ENCODE results near the gene OAF.

OAF gene

DNA sequence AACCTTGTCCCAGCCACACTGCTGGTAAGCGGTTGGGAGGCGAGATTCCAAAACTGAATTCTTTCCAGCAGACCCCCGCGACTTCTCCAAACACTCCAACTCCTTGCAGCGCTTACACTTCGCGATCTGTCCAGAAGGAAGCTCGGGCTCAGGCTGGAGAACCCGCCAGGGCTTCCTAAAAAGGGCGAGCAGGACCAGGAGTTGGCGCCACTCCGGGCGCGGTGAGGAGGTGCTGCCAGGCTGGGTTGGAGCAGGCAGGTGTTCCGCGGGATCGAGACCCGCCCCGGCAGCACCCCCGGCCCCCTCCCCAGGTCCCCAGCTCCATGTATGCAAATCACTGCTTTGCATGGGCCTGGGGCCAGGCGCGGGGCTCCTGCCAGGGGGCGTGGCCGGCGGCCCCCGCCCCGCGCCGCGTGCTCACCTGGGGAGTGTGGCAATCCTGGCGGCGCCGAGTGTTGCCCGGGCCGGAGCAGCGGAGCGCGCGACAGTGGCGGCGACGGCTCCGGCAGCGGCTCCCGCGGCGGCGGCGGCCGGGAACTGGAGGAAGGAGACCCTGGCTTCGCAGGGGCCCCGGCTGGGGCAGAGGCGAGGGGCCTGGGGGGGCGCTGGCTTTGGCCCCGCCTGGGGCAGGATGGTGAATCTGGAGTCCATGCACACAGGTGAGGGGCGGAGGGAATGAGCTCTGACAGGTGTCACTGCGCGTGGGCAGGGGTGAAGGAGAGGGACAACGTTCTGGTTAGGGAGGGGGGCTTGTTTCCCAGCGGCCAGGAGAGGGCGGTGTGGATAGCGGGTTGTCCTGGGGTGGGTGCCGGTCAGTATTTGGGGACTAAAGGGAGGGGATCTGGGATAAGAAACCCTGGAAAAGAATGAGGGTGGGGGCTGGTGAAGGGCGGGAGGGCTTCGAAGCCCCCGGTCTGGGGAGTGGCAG is 29.1 kb downstream of the OAF start, which contains the start of gene POU2F3:
POU2F3 (plus strand) TSS at position 428 of the 928 bp plus-strand sequence; CDS start at position 632, 204 bp downstream.
- TF ChIP-seq SUZ12 (IDR thresholded peaks at IDR 0.05; ENCODE audit: extremely low read depth, insufficient read depth, insufficient read length) (no peak), YY1 (IDR thresholded peaks at IDR 0.05; ENCODE audit: insufficient read depth, insufficient read length) (no peak), ZNF274 (IDR thresholded peaks at IDR 0.05; ENCODE audit: low read depth, low read length) (no peak)
- Histone ChIP-seq H3K9me3 (ENCODE audit: insufficient read depth, low read length) (no peaks in the 10 kb centered on the region), H3K27me3 (ENCODE audit: insufficient read depth, insufficient read length) (peaks cover 29% of the 10 kb centered on the region), H3K4me3 (ENCODE audit: insufficient read length, low read depth) (peak within 1 kb of the TSS; percentile 36), H3K9ac (ENCODE audit: insufficient read length, low read depth) (peak within 1 kb of the TSS; percentile 44), H3K4me1 (ENCODE audit: insufficient read depth, insufficient read length) (peaks cover under 1% of the 10 kb centered on the region), H3K36me3 (ENCODE audit: insufficient read depth, insufficient read length, low read length) (no peaks in the 10 kb centered on the region)
- no peak for DNase-seq (ENCODE audit: low read depth, low spot score)

DNA sequence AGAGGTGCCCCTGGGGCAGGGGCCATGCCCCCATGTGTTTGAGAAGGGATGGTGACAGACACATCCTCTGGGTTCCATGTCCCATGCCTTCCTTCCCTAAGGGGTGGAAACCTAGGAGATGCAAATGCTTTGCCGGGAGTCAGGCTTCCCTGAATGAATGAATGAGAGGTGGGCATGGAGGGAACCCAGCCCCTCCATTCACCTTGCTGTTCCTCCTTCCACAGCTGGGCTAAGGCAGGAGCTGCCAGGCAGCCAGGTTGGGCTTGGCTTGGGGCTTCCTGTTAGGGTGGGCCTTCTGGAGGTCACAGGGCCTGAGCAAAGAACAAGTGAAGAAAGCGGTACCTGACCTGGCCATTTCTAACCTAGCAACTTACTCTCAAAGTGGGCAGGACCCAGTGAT is 30.0 kb downstream of the OAF start:
- Histone ChIP-seq H3K4me1 (ENCODE audit: insufficient read depth, insufficient read length) (peaks cover 7% of the 10 kb centered on the region), H3K9me3 (ENCODE audit: insufficient read depth, low read length) (no peaks in the 10 kb centered on the region), H3K4me3 (ENCODE audit: insufficient read length, low read depth) (peak overlapping the region; percentile 36), H3K9ac (ENCODE audit: insufficient read length, low read depth) (no peak overlapping the region), H3K36me3 (ENCODE audit: insufficient read depth, insufficient read length, low read length) (no peaks in the 10 kb centered on the region), H3K27me3 (ENCODE audit: insufficient read depth, insufficient read length) (peaks cover 29% of the 10 kb centered on the region)
- DNase-seq (ENCODE audit: low read depth, low spot score) = no peak
- no peak for TF ChIP-seq ZNF274 (IDR thresholded peaks at IDR 0.05; ENCODE audit: low read depth, low read length)
- no peak for TF ChIP-seq YY1 (IDR thresholded peaks at IDR 0.05; ENCODE audit: insufficient read depth, insufficient read length)

DNA sequence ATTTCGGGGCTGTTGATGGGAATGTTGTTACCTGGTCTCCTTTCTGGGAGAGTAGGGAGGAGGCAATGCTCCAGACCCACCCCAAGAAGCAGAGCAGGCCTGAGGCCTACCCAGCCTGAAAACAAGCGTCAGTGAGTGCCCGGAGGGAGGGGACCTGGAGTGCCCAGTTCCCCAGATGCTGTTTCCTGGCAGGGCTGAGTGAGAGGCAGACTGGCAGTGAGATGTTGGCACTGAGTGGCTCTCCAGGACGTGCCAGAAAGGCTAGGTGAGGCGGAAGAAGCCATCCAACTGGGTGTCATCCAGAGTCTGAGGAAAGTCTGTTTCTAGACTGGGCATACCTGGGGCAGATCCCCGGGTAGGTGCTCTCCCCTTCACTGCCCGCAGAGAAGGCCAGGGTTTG is 30.4 kb downstream of the OAF start:
- Histone ChIP-seq H3K4me1 (ENCODE audit: insufficient read depth, insufficient read length) (peaks cover 7% of the 10 kb centered on the region), H3K4me3 (ENCODE audit: insufficient read length, low read depth) (no peak overlapping the region), H3K9me3 (ENCODE audit: insufficient read depth, low read length) (no peaks in the 10 kb centered on the region), H3K27me3 (ENCODE audit: insufficient read depth, insufficient read length) (peaks cover 29% of the 10 kb centered on the region), H3K36me3 (ENCODE audit: insufficient read depth, insufficient read length, low read length) (no peaks in the 10 kb centered on the region), H3K9ac (ENCODE audit: insufficient read length, low read depth) (no peak overlapping the region)
- no peak for DNase-seq (ENCODE audit: low read depth, low spot score)
- TF ChIP-seq SUZ12 (IDR thresholded peaks at IDR 0.05; ENCODE audit: extremely low read depth, insufficient read depth, insufficient read length) (no peak), ZNF274 (IDR thresholded peaks at IDR 0.05; ENCODE audit: low read depth, low read length) (no peak), YY1 (IDR thresholded peaks at IDR 0.05; ENCODE audit: insufficient read depth, insufficient read length) (no peak)

DNA sequence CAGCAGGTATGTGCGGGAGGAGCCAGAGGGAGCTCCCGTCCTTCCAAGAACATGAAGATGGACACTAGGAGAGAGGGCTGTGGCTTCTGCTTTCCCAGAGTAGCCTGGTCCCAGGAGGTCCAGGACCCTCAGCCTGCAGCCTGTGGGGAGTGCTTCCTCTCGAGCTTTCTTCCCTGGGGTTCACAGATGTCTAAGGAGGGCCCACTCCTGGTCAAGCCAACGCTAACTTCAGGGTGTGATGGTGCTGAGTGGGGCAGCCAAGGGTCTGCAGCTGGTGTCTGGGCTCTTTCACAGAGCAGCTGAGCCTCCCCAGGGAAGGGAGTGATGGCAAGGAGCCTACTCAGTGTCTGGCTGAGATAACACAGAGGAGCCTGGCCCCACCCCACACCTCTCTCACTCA is 32.4 kb downstream of the OAF start:
- Histone ChIP-seq H3K4me3 (ENCODE audit: insufficient read length, low read depth) (no peak overlapping the region), H3K4me1 (ENCODE audit: insufficient read depth, insufficient read length) (peaks cover 7% of the 10 kb centered on the region), H3K27me3 (ENCODE audit: insufficient read depth, insufficient read length) (peaks cover 29% of the 10 kb centered on the region), H3K9ac (ENCODE audit: insufficient read length, low read depth) (no peak overlapping the region), H3K36me3 (ENCODE audit: insufficient read depth, insufficient read length, low read length) (no peaks in the 10 kb centered on the region), H3K9me3 (ENCODE audit: insufficient read depth, low read length) (no peaks in the 10 kb centered on the region)
- TF ChIP-seq ZNF274 (IDR thresholded peaks at IDR 0.05; ENCODE audit: low read depth, low read length) (no peak), YY1 (IDR thresholded peaks at IDR 0.05; ENCODE audit: insufficient read depth, insufficient read length) (no peak), SUZ12 (IDR thresholded peaks at IDR 0.05; ENCODE audit: extremely low read depth, insufficient read depth, insufficient read length) (no peak)
- no peak for DNase-seq (ENCODE audit: low read depth, low spot score)

DNA sequence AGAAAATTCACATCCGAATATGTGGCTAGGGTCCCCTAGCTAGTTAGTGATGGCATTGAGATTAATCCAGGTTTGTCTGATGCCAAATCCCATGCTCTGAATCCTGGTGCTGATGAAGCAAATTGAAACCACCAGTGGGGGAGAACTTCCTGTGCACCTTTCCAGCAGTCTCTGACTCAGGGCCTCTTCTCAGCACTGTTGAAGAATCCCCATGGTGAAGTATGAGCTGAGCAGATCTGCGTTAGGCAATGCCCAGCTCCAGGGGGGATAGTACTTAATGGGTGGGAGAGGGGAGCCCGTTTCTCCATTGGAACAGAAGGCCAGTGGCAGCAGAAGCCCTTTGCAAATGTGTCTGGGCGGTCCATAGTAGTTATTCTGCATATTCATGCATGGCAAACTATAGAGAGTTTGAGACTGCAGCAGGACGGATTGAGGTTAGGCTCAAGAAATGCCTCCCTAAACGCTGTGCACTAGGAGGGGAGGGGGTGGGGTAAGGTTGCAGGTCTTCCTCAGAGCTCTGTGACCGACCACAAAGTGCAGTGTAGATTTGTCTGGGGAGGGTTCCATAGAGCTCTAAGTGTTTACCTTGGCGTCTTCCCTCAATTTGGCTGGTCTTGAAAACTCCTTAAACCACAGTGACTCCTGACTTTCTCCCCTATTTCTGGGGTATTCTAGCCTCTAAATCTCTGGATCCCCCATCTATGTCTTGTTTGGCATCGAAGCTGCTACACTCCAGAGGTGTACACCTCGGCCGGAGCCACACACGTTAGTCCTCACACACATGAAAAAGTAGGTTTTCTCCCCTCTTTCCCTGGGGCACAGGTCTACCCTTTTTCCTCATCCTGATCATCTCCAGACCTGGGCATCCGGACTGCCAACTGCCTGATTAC is 33.9 kb downstream of the OAF start:
- Histone ChIP-seq H3K36me3 (ENCODE audit: insufficient read depth, insufficient read length, low read length) (no peaks in the 10 kb centered on the region), H3K9ac (ENCODE audit: insufficient read length, low read depth) (no peak overlapping the region), H3K4me1 (ENCODE audit: insufficient read depth, insufficient read length) (peaks cover 7% of the 10 kb centered on the region), H3K27me3 (ENCODE audit: insufficient read depth, insufficient read length) (peaks cover 19% of the 10 kb centered on the region), H3K9me3 (ENCODE audit: insufficient read depth, low read length) (no peaks in the 10 kb centered on the region), H3K4me3 (ENCODE audit: insufficient read length, low read depth) (no peak overlapping the region)
- no peak for TF ChIP-seq ZNF274 (IDR thresholded peaks at IDR 0.05; ENCODE audit: low read depth, low read length)
- no peak for TF ChIP-seq SUZ12 (IDR thresholded peaks at IDR 0.05; ENCODE audit: extremely low read depth, insufficient read depth, insufficient read length)
- no peak for TF ChIP-seq YY1 (IDR thresholded peaks at IDR 0.05; ENCODE audit: insufficient read depth, insufficient read length)
- no peak for DNase-seq (ENCODE audit: low read depth, low spot score)

DNA sequence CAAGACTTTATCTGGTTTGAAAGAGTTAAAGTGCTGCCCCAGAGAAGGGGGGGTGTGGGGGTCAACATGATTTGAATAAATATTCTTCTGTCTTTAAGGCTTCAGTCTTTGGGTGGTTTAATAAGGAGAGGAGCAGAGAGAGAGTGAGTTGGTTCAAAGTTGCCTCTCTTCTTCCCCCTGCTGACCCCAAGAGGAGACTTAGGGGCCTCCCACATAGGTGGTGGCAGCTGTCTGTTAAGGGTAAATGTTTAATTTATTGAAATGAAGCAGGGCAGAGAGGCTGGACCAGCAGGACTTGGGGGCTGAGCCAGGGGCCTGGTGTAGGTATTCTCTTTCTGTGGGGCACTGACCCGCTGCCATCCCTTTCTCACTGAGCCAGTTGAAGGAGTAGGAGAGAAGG is 34.6 kb downstream of the OAF start:
- peaks cover 18% of the 10 kb centered on the region for H3K27me3 ChIP-seq (ENCODE audit: insufficient read depth, insufficient read length)
- DNase-seq (ENCODE audit: low read depth, low spot score) = no peak
- no peak overlapping the region for H3K9ac ChIP-seq (ENCODE audit: insufficient read length, low read depth)
- H3K36me3 ChIP-seq (ENCODE audit: insufficient read depth, insufficient read length, low read length) = no peaks in the 10 kb centered on the region
- TF ChIP-seq YY1 (IDR thresholded peaks at IDR 0.05; ENCODE audit: insufficient read depth, insufficient read length) (no peak), SUZ12 (IDR thresholded peaks at IDR 0.05; ENCODE audit: extremely low read depth, insufficient read depth, insufficient read length) (no peak), ZNF274 (IDR thresholded peaks at IDR 0.05; ENCODE audit: low read depth, low read length) (no peak)
- H3K9me3 ChIP-seq (ENCODE audit: insufficient read depth, low read length) = no peaks in the 10 kb centered on the region
- no peak overlapping the region for H3K4me3 ChIP-seq (ENCODE audit: insufficient read length, low read depth)
- peaks cover 7% of the 10 kb centered on the region for H3K4me1 ChIP-seq (ENCODE audit: insufficient read depth, insufficient read length)
